Kidney (tissue), 14 donors: ENCODE measurements around the gene DST. TPM values are rescaled to one million over a fixed set of nuclear protein-coding genes. Genes with fewer than 3 reads are reported as not detected.
A peak's percentile ranks its signal among the peaks of the same experiment; 100 is the strongest.

ENCODE experiments used
- DNase-seq, 5 donors: peaks; one replicate each; pipeline ENCODE4 v3.0.0-alpha.2; 2013 to 2020
- FAIRE-seq: peaks from 2 replicates; lab custom pipeline; 2012; peaks lifted over from hg19 to GRCh38; lab: Jason Lieb, UNC
- H3K27ac ChIP-seq, 2 donors: one replicate each; pipeline ENCODE4 v1.7.0; 2013; ENCODE audit warnings: low read depth in 2 of 2, low read length in 2 of 2, inconsistent platforms in 1 of 2
- H3K27me3 ChIP-seq: one replicate; pipeline ENCODE4 v1.7.1; 2013; ENCODE audit warnings: low read length, inconsistent platforms; ENCODE audit not compliant: control insufficient read depth, insufficient read depth
- H3K36me3 ChIP-seq, 3 donors: one replicate each; pipeline versions ENCODE4 v1.7.0 to v1.7.1; 2013; ENCODE audit warnings: low read length in 3 of 3, control low read depth in 1 of 3, inconsistent platforms in 1 of 3; ENCODE audit not compliant: insufficient read depth in 3 of 3, control insufficient read depth in 2 of 3
- H3K4me1 ChIP-seq, 3 donors: one replicate each; pipeline versions ENCODE4 v1.7.0 to v1.7.1; 2013; ENCODE audit warnings: low read length in 3 of 3, inconsistent platforms in 1 of 3, low read depth in 1 of 3; ENCODE audit not compliant: control insufficient read depth in 2 of 3, insufficient read depth in 2 of 3
- H3K4me3 ChIP-seq, 3 donors: one replicate each; pipeline versions ENCODE4 v1.7.0 to v1.8.1; 2013; ENCODE audit warnings: low read length in 3 of 3, control low read depth in 1 of 3, inconsistent platforms in 1 of 3
- H3K9ac ChIP-seq, 3 donors: one replicate each; pipeline versions ENCODE4 v1.7.0 to v1.7.1; 2013; ENCODE audit warnings: low read length in 3 of 3, control low read depth in 1 of 3, inconsistent platforms in 1 of 3
- H3K9me3 ChIP-seq, 3 donors: one replicate each; pipeline versions ENCODE4 v1.7.0 to v1.7.1; 2013; ENCODE audit warnings: low read length in 3 of 3, control low read depth in 1 of 3, inconsistent platforms in 1 of 3; ENCODE audit not compliant: control insufficient read depth in 2 of 3, insufficient read depth in 1 of 3
- CTCF ChIP-seq: IDR thresholded peaks from 3 replicates; pipeline ENCODE4 v1.5.1; 2012; ENCODE audit warnings: mild to moderate bottlenecking, moderate library complexity, borderline replicate concordance; ENCODE audit not compliant: insufficient read depth; ENCODE audit errors: extremely low read depth
- intact Hi-C: fragments of 100-400 bp; cut with DNase I; formaldehyde crosslinking; loops from one replicate; pipeline ENCODE4 v1.11.1; 2022
- polyA plus RNA-seq: library from polyadenylated mRNA; stranded (reverse); fragments of 350-450 nt; fragmentation: Illumina TruSeq; extraction: RNeasy Lipid Tissue Mini Kit (QIAGEN cat#74804); gene quantifications from one replicate; pipeline ENCODE4 v1.2.3, GENCODE V29; 2014; ENCODE audit warnings: low read depth, low replicate concordance; ENCODE audit not compliant: insufficient read depth
- total RNA-seq: library from RNA; stranded (reverse); fragmentation: NEBNext Ultra II Directional; extraction: Animal tissue kit (Norgen Biotek cat#: 25700); gene quantifications from one replicate; pipeline ENCODE4 v1.2.1, GENCODE V29; 2021
- donor health status: control.
- donor health status: control.
- donor health status: control.
- donor health status: control.
- donor health status: control.
- donor health status: DM: yes; HTN: yes; CAD: no.
- donor health status: Normal renal cell carcinoma (clear cell type).

Gene DST
- total and polyA plus RNA-seq, 2 donors from 2014 or later = 68.2 to 259 TPM

DNA sequence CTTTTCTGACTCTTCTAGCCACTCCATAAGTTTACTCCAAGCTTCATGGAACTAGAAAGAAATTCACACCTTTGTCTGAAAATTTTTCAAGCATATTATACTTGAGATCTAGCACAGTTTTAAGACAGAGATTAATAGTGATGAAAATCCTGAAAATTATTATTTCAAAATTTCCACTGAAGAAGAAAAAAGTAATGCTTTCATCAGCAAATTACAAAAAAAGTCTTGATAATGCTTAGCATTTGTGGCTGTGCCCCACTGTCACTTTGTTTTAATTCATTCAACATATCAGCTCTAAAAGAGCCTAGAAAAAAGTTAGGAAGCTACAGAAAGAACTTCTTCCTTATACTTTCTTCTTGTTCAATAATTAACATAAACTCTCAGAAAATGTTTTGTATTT lies 153.1 kb downstream of the DST start:
- Histone ChIP-seq H3K27me3 (no peaks in the 10 kb centered on the region), H3K9me3 (no peaks in the 10 kb centered on the region), H3K9ac (no peak overlapping the region), H3K4me1 (peaks cover 0 to 4% (median 0%) of the 10 kb centered on the region in 3 donors), H3K36me3 (peaks cover 8 to 25% (median 16%) of the 10 kb centered on the region in 3 donors), H3K27ac (no peak overlapping the region), H3K4me3 (no peak overlapping the region)
- no peak for DNase-seq
- intact Hi-C loops = no loop called here
- TF ChIP-seq CTCF = no peak
- no peak for FAIRE-seq

- no peak overlapping the region for H3K9ac ChIP-seq
- peaks cover 0 to 6% (median 0%) of the 10 kb centered on the region in 3 donors for H3K4me1 ChIP-seq
- no peaks in the 10 kb centered on the region for H3K27me3 ChIP-seq
- intact Hi-C loops = no loop called here
- FAIRE-seq = no peak
- no peak overlapping the region for H3K4me3 ChIP-seq
- no peak for TF ChIP-seq CTCF
- H3K27ac ChIP-seq = no peak overlapping the region
- no peak for DNase-seq
- peaks cover 8 to 25% (median 12%) of the 10 kb centered on the region in 3 donors for H3K36me3 ChIP-seq
- no peaks in the 10 kb centered on the region for H3K9me3 ChIP-seq
Measured at GRCh38 chr6:56488281-56488680, 154.4 kb downstream of the DST start.

- no peak for FAIRE-seq
- DNase-seq = no peak
- Histone ChIP-seq H3K27ac (no peak overlapping the region), H3K27me3 (no peaks in the 10 kb centered on the region), H3K4me1 (peaks cover 0 to 6% (median 0%) of the 10 kb centered on the region in 3 donors), H3K9ac (no peak overlapping the region), H3K4me3 (no peak overlapping the region), H3K36me3 (peaks cover 6 to 16% (median 6%) of the 10 kb centered on the region in 3 donors), H3K9me3 (no peaks in the 10 kb centered on the region)
- TF ChIP-seq CTCF = no peak
- intact Hi-C loops = no loop called here
Measured at GRCh38 chr6:56486681-56487080, 156.0 kb downstream of the DST start.

DNA sequence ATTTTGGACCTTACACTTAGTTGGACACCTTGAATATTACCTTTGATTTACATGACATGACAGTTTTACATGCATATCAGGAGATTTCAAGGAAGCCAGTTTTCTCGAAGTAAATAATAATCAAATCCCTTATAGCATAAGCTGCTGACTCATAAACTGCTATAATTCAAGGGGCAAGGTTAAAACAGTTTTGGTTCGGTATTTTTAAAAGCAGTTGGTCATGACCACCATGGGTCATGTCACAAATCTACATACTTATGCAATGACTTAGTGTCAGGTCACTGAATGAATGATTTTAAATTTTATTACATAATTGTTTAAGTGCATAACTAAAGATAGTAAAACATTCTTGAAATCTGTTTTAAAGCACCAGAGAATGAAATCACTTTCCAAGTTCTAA lies 158.0 kb downstream of the DST start:
- no peaks in the 10 kb centered on the region for H3K9me3 ChIP-seq
- peaks cover 0 to 6% (median 0%) of the 10 kb centered on the region in 3 donors for H3K4me1 ChIP-seq
- no peak overlapping the region for H3K4me3 ChIP-seq
- DNase-seq = peak in 1 of 5 donors; percentile 51
- FAIRE-seq = peak; percentile 21
- H3K27ac ChIP-seq = no peak overlapping the region
- no peak overlapping the region for H3K9ac ChIP-seq
- peaks cover 3 to 16% (median 7%) of the 10 kb centered on the region in 3 donors for H3K36me3 ChIP-seq
- intact Hi-C loops = no loop called here
- no peak for TF ChIP-seq CTCF
- H3K27me3 ChIP-seq = no peaks in the 10 kb centered on the region
